Activated T-helper 1 cell treated with anti-CD3 and anti-CD28 coated beads, Interleukin-2, amount 50 U/mL, for 16 hours (primary cell): ENCODE measurements around the gene PSMD4.
"Not testable (repeated sequence)": the region's sequence is repeated elsewhere in the genome, so short reads cannot be mapped to it uniquely, and the experiment has no call there.

Experiments used
- DNase-seq, 2 donors: peaks; one replicate each; pipeline ENCODE4 v3.0.0-alpha.2; 2020; ENCODE audit warnings: low read depth in 1 of 2, low spot score in 1 of 2

Gene PSMD4

DNA sequence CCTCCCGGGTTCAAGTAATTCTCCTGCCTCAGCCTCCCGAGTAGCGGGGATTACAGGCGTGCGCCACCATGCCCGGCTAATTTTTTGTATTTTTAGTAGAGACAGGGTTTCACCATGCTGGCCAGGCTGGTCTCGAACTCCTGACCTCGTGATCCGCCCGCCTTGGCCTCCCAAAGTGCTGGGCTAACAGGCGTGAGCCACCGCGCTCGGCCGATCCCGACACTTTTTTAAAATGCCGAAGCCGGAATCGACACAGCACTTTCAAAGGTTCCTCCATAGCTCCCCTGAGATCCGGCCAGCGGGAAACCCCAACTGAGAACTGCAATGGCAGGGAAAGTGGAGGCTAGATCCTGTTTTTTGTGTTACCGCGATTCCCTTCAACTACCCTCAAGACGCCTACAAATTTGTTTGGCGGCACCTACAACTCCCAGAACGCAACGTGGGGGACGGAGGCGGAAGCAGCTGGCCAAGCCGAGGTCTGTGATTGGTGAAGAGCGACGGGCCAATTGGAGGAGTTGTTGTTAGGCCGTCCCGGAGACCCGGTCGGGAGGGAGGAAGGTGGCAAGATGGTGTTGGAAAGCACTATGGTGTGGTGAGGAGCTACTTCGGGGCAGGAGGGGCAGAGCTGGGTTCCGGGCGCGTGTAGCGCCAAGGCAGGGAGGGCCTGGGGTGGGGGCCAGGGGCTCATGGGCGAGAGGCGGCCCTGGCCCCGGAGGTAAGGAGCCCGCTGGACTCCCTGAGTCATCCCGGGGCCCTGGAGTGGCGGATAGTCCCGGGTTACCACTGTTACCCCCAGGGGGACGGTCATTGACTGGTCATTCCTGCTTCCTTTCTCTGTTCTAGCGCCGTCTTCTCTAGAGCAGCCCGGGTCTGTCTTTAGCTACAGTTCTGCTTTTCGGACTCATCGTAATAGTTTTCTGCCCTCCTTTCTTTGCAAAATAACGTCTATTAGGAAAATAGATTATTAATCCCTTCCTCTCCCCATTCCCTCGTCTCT, at the start of gene PSMD4:
PSMD4 (plus strand) TSS at position 518 of the 997 bp plus-strand sequence; CDS start at position 567, 49 bp downstream.
- peak; percentile 82 to 86 for DNase-seq

DNA sequence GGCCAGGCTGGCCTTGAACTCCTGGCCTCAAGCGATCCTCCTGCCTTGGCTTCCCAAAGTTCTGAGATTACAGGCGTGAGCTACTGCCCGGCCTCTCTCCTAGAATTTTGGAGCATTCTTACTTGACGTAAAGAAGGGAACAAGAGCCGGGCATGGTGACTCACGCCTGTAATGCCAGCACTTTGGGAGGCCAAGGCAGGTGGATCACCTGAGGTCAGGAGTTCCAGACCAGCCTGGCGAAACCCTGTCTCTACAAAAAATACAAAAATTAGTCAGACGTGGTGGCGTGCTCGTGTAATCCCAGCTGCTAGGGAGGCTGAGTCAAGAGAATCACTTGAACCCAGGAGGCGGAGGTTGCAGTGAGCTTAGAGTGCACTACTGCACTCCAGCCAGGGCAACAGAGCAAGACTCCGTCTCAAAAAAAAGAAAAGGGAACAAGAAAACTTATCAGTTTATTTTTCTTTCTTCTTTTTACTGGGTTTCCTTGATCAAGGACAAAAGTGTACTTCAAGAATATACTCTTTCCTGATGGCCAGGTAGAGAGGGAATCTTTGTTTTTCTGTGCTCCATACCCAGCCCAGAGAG, 49.1 kb upstream of the PSMD4 start:
- DNase-seq = not testable (repeated sequence)

DNA sequence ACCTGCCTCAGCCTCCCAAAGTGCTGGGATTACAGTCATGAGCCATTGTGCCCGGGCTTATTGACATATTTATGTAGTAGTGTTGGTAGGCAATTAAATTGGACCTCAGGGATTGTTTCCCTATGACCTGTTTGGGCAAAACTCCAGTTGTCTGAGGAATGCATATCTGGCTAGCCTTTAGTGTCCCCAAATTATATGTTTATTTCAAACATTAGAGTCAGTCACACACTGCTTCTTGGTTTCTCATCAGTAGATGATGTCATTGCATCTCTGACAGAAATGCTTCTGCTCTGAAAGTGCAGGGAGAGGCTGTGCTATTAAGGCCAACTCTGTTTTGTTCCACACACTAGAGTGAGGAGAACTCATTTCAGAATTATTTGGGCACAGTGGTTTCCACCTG, 43.7 kb upstream of the PSMD4 start:
- no peak for DNase-seq

DNA sequence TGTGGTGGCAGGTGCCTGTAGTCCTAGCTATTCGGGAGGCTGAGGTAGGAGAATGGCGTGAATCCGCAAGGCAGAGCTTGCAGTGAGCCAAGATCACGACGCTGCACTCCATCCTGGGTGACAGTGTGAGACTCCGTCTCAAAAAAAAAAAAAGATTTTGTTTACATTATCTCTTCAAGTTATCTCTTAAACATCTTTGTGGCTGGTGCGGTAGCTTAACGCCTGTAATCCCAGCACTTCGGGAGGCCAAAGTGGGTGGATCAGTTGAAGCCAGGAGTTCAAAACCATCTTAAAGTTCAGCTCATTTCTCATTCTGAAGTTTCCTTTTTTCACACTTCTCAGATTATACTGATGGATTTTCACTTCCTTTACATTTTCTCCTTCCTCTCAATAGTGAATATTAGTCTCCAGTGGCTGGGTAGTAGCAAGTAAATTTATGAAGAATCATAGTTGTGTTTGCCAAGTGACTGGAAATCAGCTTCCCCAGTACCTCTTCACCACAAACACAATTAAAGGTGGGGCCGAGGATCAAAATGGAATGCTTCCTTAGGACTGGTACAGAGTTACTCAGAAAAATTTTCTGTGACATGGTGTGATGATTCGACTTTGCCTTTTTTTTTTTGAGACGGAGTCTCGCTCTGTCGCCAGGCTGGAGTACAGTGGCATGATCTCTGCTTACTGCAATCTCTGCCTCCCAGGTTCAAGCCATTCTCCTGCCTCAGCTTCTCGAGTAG, 42.4 kb upstream of the PSMD4 start:
- DNase-seq = no peak

DNA sequence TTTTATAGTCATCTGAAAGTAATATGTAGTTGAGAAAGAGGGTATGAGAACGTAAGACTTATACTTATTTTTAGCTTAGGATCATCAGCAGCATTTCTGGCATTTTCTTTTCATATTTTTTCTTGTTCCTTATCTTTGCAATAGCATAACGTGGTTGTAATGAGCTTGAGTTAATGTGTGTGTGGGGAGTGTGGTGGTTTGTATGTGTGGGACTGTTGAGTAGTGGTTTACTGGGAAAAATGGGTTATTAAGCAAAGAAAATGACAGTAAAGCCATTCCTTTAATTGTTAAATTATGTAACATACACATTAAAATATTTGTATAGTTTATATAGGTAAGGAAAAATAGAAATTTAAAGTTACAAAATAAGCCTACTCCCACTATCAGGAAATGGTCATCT, 41.0 kb upstream of the PSMD4 start:
- DNase-seq = no peak

DNA sequence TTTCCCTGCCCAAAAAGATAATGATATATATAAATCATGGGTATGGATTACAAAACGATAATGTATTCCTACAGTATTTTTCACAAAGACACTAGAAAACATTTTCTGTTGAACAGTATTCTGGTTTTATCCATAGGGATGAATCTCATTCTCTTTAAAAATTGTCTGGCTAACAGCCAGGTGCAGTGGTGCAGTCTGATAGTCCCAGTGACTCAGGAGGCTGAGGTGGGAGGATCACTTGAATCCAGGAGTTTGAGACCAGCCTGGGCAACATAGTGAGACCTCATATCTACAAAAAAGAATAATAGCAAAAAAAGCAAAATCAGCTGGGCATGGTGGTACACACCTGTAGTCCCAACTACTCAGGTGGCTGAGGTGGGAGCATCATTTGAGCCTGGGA, 32.9 kb upstream of the PSMD4 start:
- DNase-seq = no peak

DNA sequence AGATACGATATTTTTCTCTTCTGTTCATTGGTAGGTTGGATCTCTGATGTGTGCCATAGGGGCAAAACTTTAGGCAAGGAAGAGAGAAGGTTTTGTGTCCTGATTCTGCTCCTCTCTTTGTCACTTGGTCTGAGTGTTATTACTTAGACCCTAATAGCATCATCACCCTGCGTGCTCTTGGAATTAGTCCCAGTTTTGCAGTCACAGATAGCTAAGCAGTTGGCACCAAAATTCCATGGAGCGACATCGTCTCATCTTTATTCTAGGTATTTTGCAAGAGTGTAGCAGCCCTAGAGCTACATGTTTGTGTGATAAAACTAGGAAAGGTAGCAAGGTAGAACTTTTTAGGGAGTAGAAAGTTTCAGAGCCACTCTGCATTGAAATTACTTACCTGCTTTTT, 32.4 kb upstream of the PSMD4 start:
- DNase-seq = no peak

DNA sequence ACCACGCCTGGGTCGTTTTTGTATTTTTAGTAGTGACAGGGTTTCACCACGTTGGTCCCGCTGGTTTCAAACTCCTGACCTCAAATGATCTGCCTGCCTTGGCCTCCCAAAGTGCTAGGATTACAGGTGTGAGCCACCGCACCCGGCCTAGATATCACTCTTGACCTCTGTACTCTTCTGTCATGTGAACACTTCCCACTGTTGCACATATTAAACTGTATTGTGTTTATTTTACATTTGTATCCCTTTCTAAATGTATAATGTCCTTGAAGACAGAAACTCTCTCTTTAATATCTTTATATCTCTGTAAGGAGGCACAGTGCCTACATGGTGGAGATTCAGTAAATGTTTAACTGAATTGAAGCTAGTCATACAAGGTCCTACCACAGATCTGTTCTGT, 19.3 kb upstream of the PSMD4 start:
- no peak for DNase-seq

DNA sequence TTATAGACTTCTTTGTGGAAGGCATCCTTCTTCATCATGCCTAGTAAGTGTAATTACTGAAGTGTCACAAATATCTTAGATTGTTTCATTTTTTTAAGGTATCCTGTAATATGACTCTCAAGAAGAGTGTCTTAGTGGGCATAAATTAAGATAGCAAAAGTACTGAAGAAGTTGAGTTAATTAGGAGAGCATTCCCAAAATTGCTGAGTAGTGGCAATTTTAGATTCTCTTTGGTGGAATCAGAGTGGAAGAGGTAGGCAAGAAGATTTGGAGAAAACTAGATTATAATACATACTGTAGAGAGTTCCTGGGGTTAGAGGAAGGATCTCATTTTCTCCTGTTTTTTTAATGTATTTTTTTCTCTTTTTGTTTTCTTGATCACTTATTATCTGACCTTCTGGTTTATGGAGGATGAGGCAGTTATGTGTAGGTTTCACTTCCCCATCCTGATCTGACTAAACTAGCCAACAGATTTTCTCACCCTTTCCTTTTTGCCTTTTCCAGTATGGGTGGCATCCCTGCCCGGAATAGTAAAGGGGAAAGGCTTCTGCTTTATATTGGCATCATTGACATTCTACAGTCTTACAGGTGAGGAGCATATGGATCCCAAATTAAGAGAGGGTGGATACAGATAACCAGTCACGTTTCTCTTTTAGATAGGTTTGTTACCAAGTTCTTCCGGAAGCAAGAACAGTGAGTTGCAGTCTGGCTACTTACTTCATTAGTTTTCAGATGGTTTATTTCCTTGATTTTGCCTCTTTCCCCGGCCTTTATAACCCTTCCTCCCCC, 16.7 kb upstream of the PSMD4 start:
- no peak for DNase-seq

DNA sequence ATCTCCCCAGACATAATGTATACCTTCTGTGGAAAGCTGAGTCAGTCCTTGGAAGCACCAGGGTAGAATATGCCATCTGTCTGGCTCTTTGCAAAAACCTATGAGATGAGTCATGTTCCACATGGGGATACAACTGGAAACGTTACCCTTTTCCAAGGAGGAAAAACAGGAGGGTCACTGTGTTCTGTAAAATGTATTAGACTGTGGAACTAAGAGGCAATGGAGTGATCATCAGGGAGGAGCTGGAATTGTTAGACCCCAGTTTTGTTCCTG, 16.1 kb upstream of the PSMD4 start:
- DNase-seq = no peak

DNA sequence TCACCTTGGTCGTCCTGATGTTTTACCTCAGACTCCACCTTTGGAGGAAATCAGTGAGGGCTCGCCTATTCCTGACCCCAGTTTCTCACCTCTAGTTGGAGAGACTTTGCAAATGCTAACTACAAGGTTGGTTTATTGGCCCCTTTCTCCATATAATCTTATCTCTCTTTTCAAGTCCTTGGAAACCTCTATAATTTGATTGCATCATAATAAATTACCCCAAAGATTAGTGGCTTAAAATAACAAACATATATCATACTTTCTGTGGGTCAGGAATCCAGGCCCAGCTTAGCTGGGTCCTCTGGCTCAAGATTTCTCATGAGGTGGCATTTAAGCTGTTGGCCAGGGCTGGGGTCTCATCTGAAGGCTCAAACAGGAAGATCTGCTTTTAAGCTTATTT, 12.1 kb upstream of the PSMD4 start:
- DNase-seq = no peak

DNA sequence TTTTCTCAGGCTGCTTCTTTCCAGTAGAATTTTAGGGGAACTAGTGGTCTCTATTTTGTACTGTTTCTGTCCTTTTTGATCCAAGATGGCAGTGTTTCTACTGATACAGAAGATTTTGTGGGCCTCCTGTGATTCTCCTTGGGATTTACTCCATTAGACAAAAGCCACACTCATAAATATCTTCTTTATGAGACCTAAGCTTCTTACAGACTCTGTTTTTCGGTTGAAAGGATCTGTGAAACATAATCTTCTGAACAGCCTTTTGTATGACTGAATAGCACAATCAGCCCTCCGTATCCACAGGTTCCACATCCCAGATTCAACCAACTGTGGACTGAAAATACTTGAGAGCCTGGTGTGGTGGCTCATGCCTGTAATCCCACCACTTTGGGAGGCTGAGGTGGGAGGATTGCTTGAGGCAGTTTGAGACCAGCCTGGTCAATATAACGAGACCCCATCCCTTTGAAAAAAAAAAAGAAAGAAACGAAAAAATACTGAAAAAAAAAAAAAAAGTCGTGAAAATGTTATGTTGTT, 10.8 kb upstream of the PSMD4 start:
- no peak for DNase-seq

DNA sequence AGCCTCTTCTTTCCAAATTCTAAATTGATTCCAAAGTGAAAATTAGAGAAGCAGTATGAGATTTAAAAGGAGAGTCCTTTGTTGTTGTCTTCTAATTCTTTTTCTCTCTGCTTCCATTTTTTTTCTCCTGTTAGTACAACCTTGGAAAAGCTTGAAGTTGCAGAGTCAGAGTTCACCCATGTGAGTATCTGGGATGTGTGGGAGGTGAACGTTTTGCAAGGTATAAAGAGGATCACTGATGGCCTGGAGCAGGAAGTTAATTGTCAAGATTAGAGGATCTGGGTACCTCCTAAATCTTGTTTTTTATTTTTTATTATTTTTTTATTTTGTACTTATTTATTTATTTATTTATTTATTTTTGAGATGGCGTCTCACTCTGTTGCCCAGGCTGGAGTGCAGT, 7.7 kb upstream of the PSMD4 start:
- no peak for DNase-seq

DNA sequence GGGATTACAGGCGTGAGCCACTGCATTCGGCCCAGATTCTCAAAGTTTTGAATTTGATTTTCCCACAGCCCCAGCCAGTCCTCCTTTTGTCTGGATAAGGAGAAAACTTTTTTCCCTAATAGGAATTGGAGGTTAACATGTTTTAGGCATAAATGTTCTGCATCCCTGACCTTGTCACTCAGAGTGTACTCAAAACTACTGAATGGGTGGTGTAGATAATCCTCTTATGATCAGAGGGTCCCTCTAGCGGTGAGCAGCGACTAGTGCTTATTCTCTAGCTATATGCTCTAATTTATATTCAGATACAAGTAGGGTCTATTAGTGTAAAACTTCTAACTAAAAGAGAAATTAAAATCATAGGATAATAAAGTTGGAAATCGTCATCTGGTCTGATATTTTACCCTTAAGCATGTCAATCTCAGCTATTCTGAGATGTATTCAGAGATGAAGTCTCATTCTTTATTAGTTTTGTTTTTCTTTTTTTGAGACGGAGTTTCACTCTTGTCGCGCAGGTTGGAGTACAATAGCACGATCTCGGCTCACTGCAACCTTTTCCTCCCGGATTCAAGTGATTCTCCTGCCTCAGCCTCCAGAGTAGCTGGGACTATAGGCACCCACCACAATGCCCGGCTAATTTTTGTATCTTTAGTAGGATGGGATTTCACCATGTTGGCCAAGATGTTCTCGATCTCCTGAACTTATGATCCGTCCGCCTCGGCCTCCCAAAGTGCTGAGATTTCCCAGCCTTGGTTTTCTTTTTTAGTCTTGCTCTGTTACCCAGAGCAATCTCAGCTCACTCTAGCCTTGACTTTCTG, 2.7 kb upstream of the PSMD4 start:
- DNase-seq = peak; percentile 22 to 24

DNA sequence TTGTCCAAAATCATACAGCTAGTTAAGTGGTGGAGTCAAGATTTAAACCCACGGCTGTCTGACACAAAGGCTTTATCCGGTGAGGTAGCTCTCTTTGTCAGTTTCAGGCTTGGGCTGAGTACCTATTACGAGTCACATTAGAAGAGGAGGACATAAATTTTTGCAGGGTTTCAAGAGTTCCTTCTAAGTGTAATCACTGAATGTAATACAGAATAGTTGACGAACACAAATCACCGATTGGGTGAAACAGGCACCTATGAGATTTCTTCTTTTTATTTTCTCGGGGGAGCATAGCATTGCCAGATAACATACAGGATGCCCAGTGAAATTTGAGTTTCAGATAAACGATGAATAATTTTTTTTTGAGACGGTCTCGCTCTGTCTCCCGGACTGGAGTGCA, 847 bp downstream of the PSMD4 start:
- DNase-seq = no peak

DNA sequence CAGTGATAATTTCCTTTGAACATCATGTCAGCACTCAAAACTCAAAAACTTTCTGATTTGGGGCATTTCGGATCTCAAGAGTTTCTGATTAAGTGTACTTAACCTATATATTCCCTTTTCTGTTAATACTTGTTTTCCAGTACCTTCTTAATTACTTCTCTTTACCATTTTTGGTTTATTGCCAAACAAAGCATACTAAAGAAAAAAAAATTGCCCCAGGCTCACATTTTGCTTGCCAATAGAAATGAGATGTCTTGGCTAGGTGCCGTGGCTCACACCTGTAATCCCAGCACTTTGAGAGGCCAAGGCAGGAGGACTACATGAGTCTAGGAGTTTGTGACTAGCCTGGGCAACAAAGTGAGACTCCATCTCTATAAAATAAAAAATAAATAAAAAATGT, 4.8 kb downstream of the PSMD4 start:
- DNase-seq = no peak

DNA sequence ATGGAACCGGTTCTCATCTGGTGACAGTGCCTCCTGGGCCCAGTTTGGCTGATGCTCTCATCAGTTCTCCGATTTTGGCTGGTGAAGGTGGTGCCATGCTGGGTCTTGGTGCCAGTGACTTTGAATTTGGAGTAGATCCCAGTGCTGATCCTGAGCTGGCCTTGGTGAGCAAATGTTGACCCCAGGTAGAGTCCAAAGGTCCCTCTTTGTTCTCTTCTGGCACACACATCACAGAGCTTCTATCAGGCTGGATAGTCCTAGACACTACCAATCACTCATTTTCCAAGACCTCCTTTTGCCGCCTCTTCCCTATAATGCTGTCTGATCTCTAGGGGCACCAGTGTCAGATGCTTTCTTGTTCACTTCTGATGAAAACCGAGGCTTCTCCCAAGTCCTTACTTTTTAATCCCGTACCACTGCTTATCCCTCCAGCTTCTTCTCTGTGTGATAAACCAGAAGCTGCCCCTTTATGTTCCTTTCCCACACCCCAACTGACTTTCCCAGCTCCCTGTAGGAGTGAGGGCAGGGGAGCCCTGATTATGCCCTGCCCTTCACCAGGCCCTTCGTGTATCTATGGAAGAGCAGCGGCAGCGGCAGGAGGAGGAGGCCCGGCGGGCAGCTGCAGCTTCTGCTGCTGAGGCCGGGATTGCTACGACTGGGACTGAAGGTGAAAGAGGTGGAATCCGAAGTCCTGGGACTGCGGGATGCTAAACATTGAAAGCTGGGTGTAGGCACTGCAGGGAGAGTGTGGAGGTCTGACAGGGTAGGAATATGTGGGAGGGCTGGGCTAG, 11.1 kb downstream of the PSMD4 start:
- no peak for DNase-seq

DNA sequence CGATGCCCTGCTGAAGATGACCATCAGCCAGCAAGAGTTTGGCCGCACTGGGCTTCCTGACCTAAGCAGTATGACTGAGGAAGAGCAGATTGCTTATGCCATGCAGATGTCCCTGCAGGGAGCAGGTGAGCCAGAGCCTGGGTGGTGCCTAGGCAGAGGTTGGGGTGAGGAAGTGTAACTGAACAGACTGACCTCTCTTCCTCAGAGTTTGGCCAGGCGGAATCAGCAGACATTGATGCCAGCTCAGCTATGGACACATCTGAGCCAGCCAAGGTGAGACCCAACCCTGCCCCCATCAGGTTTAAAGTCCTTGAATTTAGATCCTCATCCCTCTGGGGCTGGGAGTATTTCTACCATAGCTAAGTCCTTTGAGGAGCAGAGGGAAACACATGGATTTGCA, 11.8 kb downstream of the PSMD4 start:
- no peak for DNase-seq

DNA sequence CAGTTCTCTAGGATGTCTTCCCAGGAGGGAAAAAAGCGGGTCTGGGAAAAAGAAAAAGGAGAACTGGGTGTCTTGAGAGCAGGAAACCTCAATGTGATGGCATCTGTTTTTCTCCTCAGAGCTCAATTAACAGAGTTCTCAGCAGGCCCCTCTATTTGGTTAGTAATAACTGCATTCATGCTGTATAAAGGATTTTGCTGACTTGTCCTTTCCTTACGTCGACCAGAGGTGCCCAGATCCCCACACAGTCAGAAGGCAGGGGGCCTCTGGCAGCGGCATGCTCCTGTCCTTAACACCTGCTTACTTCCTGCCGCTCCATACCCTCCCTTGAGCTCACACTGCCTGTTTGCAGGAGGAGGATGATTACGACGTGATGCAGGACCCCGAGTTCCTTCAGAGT, 12.3 kb downstream of the PSMD4 start:
- DNase-seq = no peak
